ENCODE results near the gene LTF.
"Not testable (repeated sequence)": the region's sequence is repeated elsewhere in the genome, so short reads cannot be mapped to it uniquely, and the experiment has no call there.

The LTF gene

DNA sequence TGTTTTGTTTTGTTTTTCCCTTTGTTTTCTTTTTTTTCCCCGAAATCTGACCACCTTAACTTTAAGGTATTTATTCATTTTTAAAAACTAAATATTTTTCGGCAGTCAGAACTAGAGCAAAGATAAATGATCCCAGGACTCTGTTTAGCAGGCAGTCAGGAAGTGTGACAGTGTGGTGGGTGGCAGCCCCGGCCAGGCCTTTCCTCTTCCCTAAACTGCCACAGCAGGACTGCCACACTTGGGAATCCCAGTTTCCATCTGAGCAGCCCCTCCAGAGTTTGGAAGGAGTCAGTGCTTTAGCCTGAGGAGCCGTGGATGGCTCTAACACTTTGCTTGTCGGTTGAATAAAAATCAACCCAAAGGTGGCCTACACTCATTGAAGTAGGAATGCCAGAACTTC, 50.8 kb downstream of the LTF start:
- Histone ChIP-seq H3K9ac (ENCODE audit: low read depth, low read length) (no peak overlapping the region), H3K9me3 (ENCODE audit: control insufficient read depth, insufficient read depth, low read length) (no peaks in the 10 kb centered on the region), H3K27me3 (ENCODE audit: control insufficient read depth, insufficient read depth, low read length) (no peaks in the 10 kb centered on the region), H3K4me3 (ENCODE audit: low read depth, low read length) (no peak overlapping the region), H3K36me3 (ENCODE audit: control insufficient read depth, insufficient read depth, low read length) (no peaks in the 10 kb centered on the region), H3K4me1 (ENCODE audit: control insufficient read depth, insufficient read depth, low read length) (peaks cover 4% of the 10 kb centered on the region)

DNA sequence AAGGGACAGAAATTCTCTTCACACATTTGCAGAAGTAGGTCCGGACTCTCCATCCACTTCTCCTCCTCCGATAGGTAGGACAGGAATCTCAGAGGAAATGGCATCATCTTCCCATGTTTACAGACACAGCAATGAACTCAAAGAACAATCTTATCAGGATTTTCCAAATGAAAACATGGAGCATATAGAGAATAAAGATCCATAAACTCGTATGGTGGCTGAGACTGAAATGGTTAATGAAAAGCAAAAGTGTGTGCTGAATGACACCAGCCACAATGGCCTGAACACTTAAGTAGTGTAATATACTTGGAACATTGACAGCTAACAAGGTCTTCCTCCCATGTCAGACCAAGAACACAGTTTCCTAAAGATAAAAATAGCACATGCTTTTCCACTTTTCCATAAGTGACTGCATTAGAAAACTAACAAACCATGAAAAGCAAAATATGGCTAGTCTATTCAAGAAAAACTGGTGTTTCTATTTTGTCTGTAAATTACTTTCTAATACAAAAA, 51.9 kb downstream of the LTF start:
- H3K9ac ChIP-seq (ENCODE audit: low read depth, low read length): no peak overlapping the region
- no peaks in the 10 kb centered on the region for H3K36me3 ChIP-seq (ENCODE audit: control insufficient read depth, insufficient read depth, low read length)
- H3K4me3 ChIP-seq (ENCODE audit: low read depth, low read length): no peak overlapping the region
- no peaks in the 10 kb centered on the region for H3K9me3 ChIP-seq (ENCODE audit: control insufficient read depth, insufficient read depth, low read length)
- peaks cover 3% of the 10 kb centered on the region for H3K4me1 ChIP-seq (ENCODE audit: control insufficient read depth, insufficient read depth, low read length)
- no peaks in the 10 kb centered on the region for H3K27me3 ChIP-seq (ENCODE audit: control insufficient read depth, insufficient read depth, low read length)

GRCh38 chr3:46411271-46411670, 53.4 kb downstream of the LTF start:
- Histone ChIP-seq H3K9me3 (ENCODE audit: control insufficient read depth, insufficient read depth, low read length) (no peaks in the 10 kb centered on the region), H3K4me3 (ENCODE audit: low read depth, low read length) (no peak overlapping the region), H3K27me3 (ENCODE audit: control insufficient read depth, insufficient read depth, low read length) (no peaks in the 10 kb centered on the region), H3K4me1 (ENCODE audit: control insufficient read depth, insufficient read depth, low read length) (no peaks in the 10 kb centered on the region), H3K9ac (ENCODE audit: low read depth, low read length) (no peak overlapping the region), H3K36me3 (ENCODE audit: control insufficient read depth, insufficient read depth, low read length) (no peaks in the 10 kb centered on the region)

DNA sequence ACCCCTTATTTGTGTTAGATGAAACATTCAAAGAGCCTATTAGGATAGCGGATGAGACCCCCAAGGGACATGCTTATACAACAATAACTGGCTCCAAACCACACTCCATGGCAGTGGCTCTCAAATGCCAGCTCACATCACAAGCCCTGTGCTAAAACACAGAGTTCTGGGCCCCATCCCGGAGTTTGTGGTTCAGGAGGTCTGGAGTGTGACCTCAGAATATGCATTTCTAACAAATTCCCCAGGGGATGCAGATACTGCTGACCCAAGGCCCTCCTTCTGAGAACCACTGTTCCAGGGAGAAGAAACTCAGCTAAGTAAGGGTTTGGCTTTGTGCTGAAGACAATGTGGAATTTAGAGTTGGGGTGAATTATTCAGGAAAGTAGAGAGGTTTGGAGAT, 54.0 kb downstream of the LTF start:
- Histone ChIP-seq H3K4me3 (ENCODE audit: low read depth, low read length) (no peak overlapping the region), H3K4me1 (ENCODE audit: control insufficient read depth, insufficient read depth, low read length) (no peaks in the 10 kb centered on the region), H3K9me3 (ENCODE audit: control insufficient read depth, insufficient read depth, low read length) (no peaks in the 10 kb centered on the region), H3K27me3 (ENCODE audit: control insufficient read depth, insufficient read depth, low read length) (no peaks in the 10 kb centered on the region), H3K36me3 (ENCODE audit: control insufficient read depth, insufficient read depth, low read length) (no peaks in the 10 kb centered on the region), H3K9ac (ENCODE audit: low read depth, low read length) (no peak overlapping the region)

DNA sequence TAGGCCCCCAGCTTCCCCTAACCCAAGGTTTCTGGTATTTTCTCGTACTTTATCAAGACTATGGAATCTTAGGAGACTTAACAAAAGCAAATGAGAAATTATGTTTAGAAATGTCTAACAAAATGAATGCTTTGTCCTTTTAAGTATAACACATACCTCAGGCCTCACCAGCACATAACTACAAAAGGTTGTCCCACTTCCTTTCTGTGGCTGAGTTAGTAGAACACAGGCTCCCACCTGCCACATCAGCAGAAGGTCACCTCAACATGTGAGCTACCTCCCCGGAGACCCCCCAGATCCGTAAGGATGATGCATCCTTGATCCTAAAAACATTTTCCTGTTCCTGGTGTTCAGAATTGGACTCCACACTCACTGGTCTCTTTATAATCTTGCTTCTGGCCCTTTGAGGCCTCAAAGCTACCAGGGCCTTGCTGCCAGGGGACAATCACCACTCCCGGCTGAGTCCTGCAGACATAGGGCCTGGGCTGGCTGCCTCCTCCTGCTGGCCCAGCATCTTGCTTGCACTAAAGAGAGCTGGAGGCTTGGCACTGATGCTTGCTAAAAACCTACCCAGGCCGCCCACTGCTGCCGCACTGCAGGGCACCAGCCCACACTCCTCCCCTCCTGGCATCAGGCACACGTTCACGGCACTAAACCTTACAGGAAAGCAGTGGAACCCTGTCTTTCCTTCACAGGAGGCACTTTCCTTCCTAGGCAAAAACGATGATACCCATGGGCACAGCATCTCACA, 54.8 kb downstream of the LTF start:
- H3K4me1 ChIP-seq (ENCODE audit: control insufficient read depth, insufficient read depth, low read length): no peaks in the 10 kb centered on the region
- H3K9ac ChIP-seq (ENCODE audit: low read depth, low read length): no peak overlapping the region
- H3K9me3 ChIP-seq (ENCODE audit: control insufficient read depth, insufficient read depth, low read length): no peaks in the 10 kb centered on the region
- H3K27me3 ChIP-seq (ENCODE audit: control insufficient read depth, insufficient read depth, low read length): no peaks in the 10 kb centered on the region
- H3K36me3 ChIP-seq (ENCODE audit: control insufficient read depth, insufficient read depth, low read length): no peaks in the 10 kb centered on the region
- no peak overlapping the region for H3K4me3 ChIP-seq (ENCODE audit: low read depth, low read length)

DNA sequence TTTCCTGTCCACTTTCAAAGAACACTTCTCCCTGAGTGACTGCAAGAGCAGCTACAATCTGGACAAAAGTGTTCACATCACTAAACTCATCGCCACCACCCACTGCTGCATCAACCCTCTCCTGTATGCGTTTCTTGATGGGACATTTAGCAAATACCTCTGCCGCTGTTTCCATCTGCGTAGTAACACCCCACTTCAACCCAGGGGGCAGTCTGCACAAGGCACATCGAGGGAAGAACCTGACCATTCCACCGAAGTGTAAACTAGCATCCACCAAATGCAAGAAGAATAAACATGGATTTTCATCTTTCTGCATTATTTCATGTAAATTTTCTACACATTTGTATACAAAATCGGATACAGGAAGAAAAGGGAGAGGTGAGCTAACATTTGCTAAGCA, 55.9 kb downstream of the LTF start:
- Histone ChIP-seq H3K9me3 (ENCODE audit: control insufficient read depth, insufficient read depth, low read length) (no peaks in the 10 kb centered on the region), H3K4me3 (ENCODE audit: low read depth, low read length) (no peak overlapping the region), H3K4me1 (ENCODE audit: control insufficient read depth, insufficient read depth, low read length) (no peaks in the 10 kb centered on the region)

DNA sequence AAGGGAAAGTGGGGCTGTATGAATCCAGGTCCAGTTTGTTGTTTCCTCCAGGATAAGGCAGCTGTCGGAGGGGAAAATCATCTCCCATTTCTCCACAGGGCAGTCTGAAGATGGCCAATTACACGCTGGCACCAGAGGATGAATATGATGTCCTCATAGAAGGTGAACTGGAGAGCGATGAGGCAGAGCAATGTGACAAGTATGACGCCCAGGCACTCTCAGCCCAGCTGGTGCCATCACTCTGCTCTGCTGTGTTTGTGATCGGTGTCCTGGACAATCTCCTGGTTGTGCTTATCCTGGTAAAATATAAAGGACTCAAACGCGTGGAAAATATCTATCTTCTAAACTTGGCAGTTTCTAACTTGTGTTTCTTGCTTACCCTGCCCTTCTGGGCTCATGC, 56.7 kb downstream of the LTF start:
- no peak overlapping the region for H3K9ac ChIP-seq (ENCODE audit: low read depth, low read length)
- no peaks in the 10 kb centered on the region for H3K9me3 ChIP-seq (ENCODE audit: control insufficient read depth, insufficient read depth, low read length)
- no peaks in the 10 kb centered on the region for H3K4me1 ChIP-seq (ENCODE audit: control insufficient read depth, insufficient read depth, low read length)
- H3K4me3 ChIP-seq (ENCODE audit: low read depth, low read length): no peak overlapping the region
- no peaks in the 10 kb centered on the region for H3K36me3 ChIP-seq (ENCODE audit: control insufficient read depth, insufficient read depth, low read length)
- H3K27me3 ChIP-seq (ENCODE audit: control insufficient read depth, insufficient read depth, low read length): no peaks in the 10 kb centered on the region

More for the DNA sequence above, 55.9 kb downstream of the LTF start:
- Histone ChIP-seq H3K9ac (ENCODE audit: low read depth, low read length) (no peak overlapping the region), H3K36me3 (ENCODE audit: control insufficient read depth, insufficient read depth, low read length) (no peaks in the 10 kb centered on the region), H3K27me3 (ENCODE audit: control insufficient read depth, insufficient read depth, low read length) (no peaks in the 10 kb centered on the region)

- Histone ChIP-seq H3K9ac (ENCODE audit: low read depth, low read length) (no peak within 1 kb of the TSS), H3K4me3 (ENCODE audit: low read depth, low read length) (no peak within 1 kb of the TSS), H3K27me3 (ENCODE audit: control insufficient read depth, insufficient read depth, low read length) (no peaks in the 10 kb centered on the region), H3K9me3 (ENCODE audit: control insufficient read depth, insufficient read depth, low read length) (no peaks in the 10 kb centered on the region), H3K36me3 (ENCODE audit: control insufficient read depth, insufficient read depth, low read length) (no peaks in the 10 kb centered on the region), H3K4me1 (ENCODE audit: control insufficient read depth, insufficient read depth, low read length) (no peaks in the 10 kb centered on the region)
Measured at GRCh38 chr3:46406788-46407611, 57.7 kb downstream of the LTF start, which contains the start of the genes CCR5AS and CCRL2. Gene CCR5AS (minus strand): TSS chr3:46407066. Gene CCRL2 (plus strand): TSS chr3:46407259. CDS start chr3:46408080, 821 bp downstream.

DNA sequence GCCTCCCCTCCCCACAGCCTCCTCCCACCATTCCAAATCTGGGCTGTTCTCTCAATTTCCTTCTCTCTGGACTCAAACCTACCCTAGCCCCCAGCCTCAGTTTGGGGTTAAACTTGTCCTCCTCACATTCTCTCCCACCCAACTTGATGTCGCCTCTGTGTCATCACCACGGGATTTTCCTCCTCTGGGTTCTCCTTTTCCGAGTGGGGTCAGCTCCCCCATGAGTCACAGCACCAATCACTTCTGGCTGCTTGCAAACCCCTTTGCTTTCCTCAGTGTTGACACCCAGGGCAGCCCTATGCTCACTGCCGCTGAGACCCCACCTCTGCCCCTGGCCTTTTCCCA, 58.3 kb downstream of the LTF start:
- H3K27me3 ChIP-seq (ENCODE audit: control insufficient read depth, insufficient read depth, low read length): no peaks in the 10 kb centered on the region
- H3K9me3 ChIP-seq (ENCODE audit: control insufficient read depth, insufficient read depth, low read length): no peaks in the 10 kb centered on the region
- no peak overlapping the region for H3K9ac ChIP-seq (ENCODE audit: low read depth, low read length)
- H3K4me1 ChIP-seq (ENCODE audit: control insufficient read depth, insufficient read depth, low read length): no peaks in the 10 kb centered on the region
- H3K4me3 ChIP-seq (ENCODE audit: low read depth, low read length): no peak overlapping the region
- H3K36me3 ChIP-seq (ENCODE audit: control insufficient read depth, insufficient read depth, low read length): no peaks in the 10 kb centered on the region

DNA sequence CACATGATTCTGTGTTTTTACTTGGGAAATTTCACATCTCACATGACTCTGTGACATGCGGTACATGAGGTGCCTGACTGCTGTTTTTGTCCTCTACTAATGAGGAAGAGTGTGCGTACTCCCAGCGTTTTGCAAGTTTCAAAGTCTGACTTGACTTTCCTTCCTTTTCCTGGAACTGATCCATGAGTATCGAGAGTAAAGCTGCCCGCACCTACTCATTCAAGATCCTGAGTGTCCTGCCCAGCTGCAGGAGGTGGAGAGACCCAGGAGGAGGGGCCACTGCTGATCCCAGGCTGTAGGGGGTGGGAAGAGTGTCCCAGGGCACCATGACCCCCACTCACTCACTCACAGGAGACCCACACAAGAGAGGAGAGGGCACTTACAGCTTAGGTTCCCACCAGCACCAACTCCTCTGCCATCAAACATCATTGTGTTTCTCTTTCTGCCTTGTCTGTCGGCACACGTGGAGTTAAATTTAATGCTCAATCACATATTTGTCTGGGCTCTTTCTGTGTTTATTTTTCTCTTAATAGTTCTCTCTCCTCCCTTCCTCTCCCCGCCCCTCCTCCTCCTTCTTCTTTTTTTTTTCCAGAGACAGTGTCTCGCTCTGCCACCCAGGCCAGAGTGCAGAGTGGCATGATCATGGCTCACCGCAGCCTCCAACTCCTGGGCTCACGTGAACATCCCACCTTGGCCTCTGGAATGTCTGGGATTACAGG, 59.2 kb downstream of the LTF start:
- no peaks in the 10 kb centered on the region for H3K9me3 ChIP-seq (ENCODE audit: control insufficient read depth, insufficient read depth, low read length)
- H3K4me1 ChIP-seq (ENCODE audit: control insufficient read depth, insufficient read depth, low read length): no peaks in the 10 kb centered on the region
- no peaks in the 10 kb centered on the region for H3K27me3 ChIP-seq (ENCODE audit: control insufficient read depth, insufficient read depth, low read length)
- no peaks in the 10 kb centered on the region for H3K36me3 ChIP-seq (ENCODE audit: control insufficient read depth, insufficient read depth, low read length)
- no peak overlapping the region for H3K9ac ChIP-seq (ENCODE audit: low read depth, low read length)
- no peak overlapping the region for H3K4me3 ChIP-seq (ENCODE audit: low read depth, low read length)

- not testable (repeated sequence) for H3K4me1 ChIP-seq (ENCODE audit: control insufficient read depth, insufficient read depth, low read length); H3K9me3 ChIP-seq (ENCODE audit: control insufficient read depth, insufficient read depth, low read length); H3K4me3 ChIP-seq (ENCODE audit: low read depth, low read length)
Measured at GRCh38 chr3:46402902-46403301, 61.8 kb downstream of the LTF start.

More at GRCh38 chr3:46402902-46403301, 61.8 kb downstream of the LTF start:
- H3K9ac ChIP-seq (ENCODE audit: low read depth, low read length); H3K36me3 ChIP-seq (ENCODE audit: control insufficient read depth, insufficient read depth, low read length); H3K27me3 ChIP-seq (ENCODE audit: control insufficient read depth, insufficient read depth, low read length): not testable (repeated sequence)
